Measurements from ENCODE around the gene KLHDC8B. TPM values are rescaled to one million over a fixed set of nuclear protein-coding genes. Genes with fewer than 3 reads are reported as not detected.

The KLHDC8B gene
- total RNA-seq = 17.8 and 41.6 TPM in 2 replicates

DNA sequence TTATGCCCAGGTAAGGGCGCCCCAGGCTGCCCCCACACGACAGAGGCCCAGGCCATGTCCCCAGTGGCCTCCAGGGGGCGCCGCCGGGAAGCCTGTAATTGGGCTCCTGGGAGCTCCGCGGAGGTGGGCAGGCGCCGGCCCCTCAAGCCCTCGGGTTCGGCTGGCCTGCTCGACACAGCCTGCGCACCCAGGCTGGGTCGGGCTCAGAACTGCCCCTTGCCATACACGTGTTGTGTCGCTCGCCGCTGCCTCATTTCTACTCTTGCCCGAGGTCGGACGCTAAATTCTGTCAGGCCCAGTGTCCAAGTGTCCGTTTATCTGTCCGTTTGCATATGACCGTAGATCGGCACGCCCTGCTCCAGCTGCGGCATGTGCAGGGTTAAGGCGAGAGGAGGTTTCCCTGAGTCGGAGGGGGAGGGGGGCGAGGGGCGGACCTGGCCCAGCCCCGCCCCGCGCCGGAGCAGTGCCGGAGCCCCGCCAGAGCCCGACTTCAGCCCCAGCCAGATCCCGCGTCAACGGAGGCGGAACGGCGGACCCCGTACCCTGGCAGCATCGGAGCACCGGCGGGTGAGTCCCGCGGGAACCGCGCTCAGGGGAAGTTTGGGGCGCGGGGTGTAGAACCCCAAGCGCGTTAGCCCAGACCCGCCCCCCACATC is at the start of gene KLHDC8B:
Gene KLHDC8B, plus strand, starts transcription at position 480 of the 656 bp plus-strand sequence. CDS start 1,172 bp downstream, outside the sequence.

DNA sequence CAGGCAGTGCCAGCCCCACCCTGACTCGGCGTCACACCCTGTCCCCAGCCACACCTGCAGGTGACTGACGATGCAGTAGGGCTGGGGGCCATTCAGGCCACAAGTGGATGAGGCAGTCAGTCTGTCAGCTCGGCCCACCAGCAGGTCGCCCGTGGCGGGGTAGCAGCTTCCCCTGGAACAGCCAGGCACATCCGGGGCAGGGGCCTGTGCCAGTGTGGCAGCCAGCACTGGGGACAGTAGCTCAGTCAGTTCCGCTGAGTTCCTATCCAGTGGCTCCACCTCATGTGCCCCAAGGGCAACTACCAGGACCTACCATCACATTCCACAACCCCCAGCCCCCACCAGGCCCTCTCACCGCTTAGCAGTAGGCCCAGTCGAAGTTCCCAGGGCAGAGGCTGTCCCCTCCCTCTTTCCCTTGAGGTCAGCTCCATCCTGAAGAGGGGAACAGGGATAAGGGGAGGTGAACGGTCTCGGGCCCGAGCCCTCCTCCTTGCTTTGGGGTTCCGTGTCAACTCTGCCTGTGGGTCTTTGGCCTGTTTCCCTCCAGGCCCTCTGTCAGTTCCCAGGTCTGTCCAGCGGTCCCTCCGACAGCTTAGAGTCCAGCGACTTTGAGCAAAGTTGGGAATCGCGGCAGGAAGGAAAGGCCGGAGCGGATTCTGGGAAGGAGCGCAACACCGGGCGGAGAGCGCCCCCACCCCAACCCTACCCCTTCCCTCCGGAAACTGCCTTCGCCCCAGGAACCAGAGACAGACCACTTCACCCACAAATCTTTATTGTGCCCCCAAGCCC is 38.8 kb upstream of the KLHDC8B start, which contains the start of gene LAMB2:
Gene LAMB2, minus strand, starts transcription at position 614 of the 789 bp plus-strand sequence. Its CDS starts 183 bp downstream, at position 431.

DNA sequence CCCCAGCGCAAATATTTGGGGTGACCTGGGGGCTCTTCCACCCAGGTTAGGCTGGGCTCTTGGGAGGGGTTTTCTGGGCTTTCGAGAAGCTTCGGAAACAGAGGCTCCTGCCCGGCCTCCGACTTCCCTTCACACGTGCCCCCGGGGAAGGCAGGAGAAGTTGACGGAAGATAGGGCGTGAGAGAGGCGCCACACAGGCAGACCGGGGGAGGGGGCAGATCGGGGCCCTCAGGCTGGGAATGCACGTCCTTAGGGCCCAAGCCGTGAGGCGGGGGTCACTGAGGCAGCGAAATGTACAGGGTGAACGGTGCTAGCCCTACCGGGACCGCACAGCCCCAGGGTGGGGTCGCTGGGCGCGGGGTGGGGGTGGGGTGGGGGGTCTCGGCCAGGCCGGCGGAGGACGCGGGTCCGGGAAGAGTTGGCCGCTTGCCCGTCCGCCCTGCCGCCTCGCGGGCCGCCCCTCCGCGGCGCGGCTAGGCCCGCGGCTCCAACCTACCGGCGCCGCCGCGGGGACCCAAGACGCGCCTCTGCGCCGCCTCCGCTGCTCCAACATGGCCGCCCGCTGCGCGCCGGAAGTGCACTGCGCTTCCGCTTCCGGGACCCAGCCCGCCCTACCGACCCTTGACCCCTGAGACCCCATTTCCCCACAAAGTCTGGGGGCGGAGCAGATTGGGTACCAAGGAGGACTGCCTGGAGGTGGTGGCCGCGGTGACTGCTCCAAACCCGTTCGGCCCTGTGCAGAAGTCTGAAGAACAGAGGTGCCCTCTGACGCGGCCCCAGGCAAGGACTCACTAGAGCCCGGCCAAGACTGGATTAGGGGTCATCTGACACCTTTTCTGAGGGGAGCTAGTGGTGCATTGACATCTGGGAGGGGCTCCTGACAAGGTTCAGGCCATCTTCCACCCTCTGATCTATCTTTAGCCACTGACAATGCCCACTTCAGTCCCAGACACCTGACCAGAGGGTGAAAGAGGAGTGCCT is 5.3 kb upstream of the KLHDC8B start, which contains the start of gene CCDC71:
Gene CCDC71, minus strand, starts transcription at position 561 of the 981 bp plus-strand sequence. CDS start 2,123 bp downstream, outside the sequence.

Other genes starting within 250 kb of the KLHDC8B start
- 24.5 and 25.9 TPM in 2 replicates for gene P4HTM, start 181.4 kb upstream of the KLHDC8B start, total RNA-seq
- 89.9 and 94.8 TPM in 2 replicates for gene WDR6, start 164.2 kb upstream of the KLHDC8B start, total RNA-seq
- gene DALRD3, start 153.0 kb upstream of the KLHDC8B start, total RNA-seq = 54.1 and 59.1 TPM in 2 replicates
- 39.4 and 56.9 TPM in 2 replicates for gene NDUFAF3, start 149.5 kb upstream of the KLHDC8B start, total RNA-seq
- gene IMPDH2, start 142.2 kb upstream of the KLHDC8B start, total RNA-seq = 196 and 272 TPM in 2 replicates
- gene QRICH1, start 77.5 kb upstream of the KLHDC8B start, total RNA-seq = 139 and 158 TPM in 2 replicates
- gene QARS1, start 66.8 kb upstream of the KLHDC8B start, total RNA-seq = 408 and 447 TPM in 2 replicates
- 44.8 and 56.7 TPM in 2 replicates for gene USP19, start 50.8 kb upstream of the KLHDC8B start, total RNA-seq
- 303 and 395 TPM in 2 replicates for gene LAMB2, start 38.5 kb upstream of the KLHDC8B start, total RNA-seq
- 28.5 and 30.0 TPM in 2 replicates for gene CCDC71, start 5.3 kb upstream of the KLHDC8B start, total RNA-seq
- 1.1 and 1.3 TPM in 2 replicates for gene C3orf62, start 105.6 kb downstream of the KLHDC8B start, total RNA-seq
- gene USP4, start 168.5 kb downstream of the KLHDC8B start, total RNA-seq = 20.8 and 26.9 TPM in 2 replicates
- gene GPX1, start 186.8 kb downstream of the KLHDC8B start, total RNA-seq = 136 and 298 TPM in 2 replicates
- 748 and 795 TPM in 2 replicates for gene RHOA, start 240.4 kb downstream of the KLHDC8B start, total RNA-seq
- 19.7 and 27.3 TPM in 2 replicates for gene TCTA, start 240.8 kb downstream of the KLHDC8B start, total RNA-seq

Data from placental pericyte (primary cell).